Neural progenitor cell (in vitro differentiated cells): ENCODE measurements around the gene HSPA2. TPM values are rescaled to one million over a fixed set of nuclear protein-coding genes. Genes with fewer than 3 reads are reported as not detected.

Experiments used
- DNase-seq: peaks from one replicate; pipeline ENCODE4 v3.0.0-alpha.2; 2016; ENCODE audit warnings: low spot score
- H2AFZ ChIP-seq: fragments of 200-600 bp; sonication (generic); replicated peaks from 2 replicates; pipeline ENCODE4 v1.6.1; 2016; ENCODE audit warnings: antibody characterized with exemption
- H3F3A ChIP-seq: fragments of 200-600 bp; sonication (generic); 2 replicates; pipeline ENCODE4 v1.6.1; 2016; ENCODE audit warnings: antibody characterized with exemption, low read depth
- H3K27ac ChIP-seq: fragments of 200-600 bp; sonication (generic); 2 replicates; pipeline ENCODE4 v1.5.1; 2016; ENCODE audit warnings: mild to moderate bottlenecking
- H3K27me3 ChIP-seq: fragments of 200-600 bp; sonication (generic); 2 replicates; pipeline ENCODE4 v1.6.1; 2016; ENCODE audit warnings: mild to moderate bottlenecking, moderate library complexity
- H3K36me3 ChIP-seq: fragments of 200-600 bp; sonication (generic); 2 replicates; pipeline ENCODE4 v1.5.1; 2016
- H3K4me1 ChIP-seq: fragments of 200-600 bp; sonication (generic); 2 replicates; pipeline ENCODE4 v1.6.1; 2016; ENCODE audit warnings: mixed run types
- H3K4me2 ChIP-seq: fragments of 200-600 bp; sonication (generic); 2 replicates; pipeline ENCODE4 v1.6.1; 2016
- H3K4me3 ChIP-seq: fragments of 200-600 bp; sonication (generic); 2 replicates; pipeline ENCODE4 v1.5.1; 2016
- H3K79me2 ChIP-seq: fragments of 200-600 bp; sonication (generic); 2 replicates; pipeline ENCODE4 v1.6.1; 2016; ENCODE audit warnings: low read depth
- H3K9ac ChIP-seq: fragments of 200-600 bp; sonication (generic); 2 replicates; pipeline ENCODE4 v1.6.1; 2016
- H3K9me3 ChIP-seq: fragments of 200-600 bp; sonication (generic); 2 replicates; pipeline ENCODE4 v1.5.1; 2016; ENCODE audit warnings: low read depth
- H4K20me1 ChIP-seq: fragments of 200-600 bp; sonication (generic); 2 replicates; pipeline ENCODE4 v1.6.1; 2016; ENCODE audit warnings: low read depth
- H3K27ac Mint-ChIP-seq: 3 replicates; pipeline ENCODE4 v1.8.0; 2021; ENCODE audit warnings: mixed read lengths
- H3K27me3 Mint-ChIP-seq: 2 replicates; pipeline ENCODE4 v1.8.0; 2022; ENCODE audit warnings: low read depth, mild to moderate bottlenecking, inconsistent platforms, moderate library complexity, mixed read lengths; ENCODE audit not compliant: insufficient read depth
- H3K36me3 Mint-ChIP-seq: 3 replicates; pipeline ENCODE4 v1.8.0; 2021; ENCODE audit warnings: mixed read lengths
- H3K4me1 Mint-ChIP-seq: 3 replicates; pipeline ENCODE4 v1.8.0; 2021; ENCODE audit warnings: mixed read lengths
- H3K4me3 Mint-ChIP-seq: 3 replicates; pipeline ENCODE4 v1.8.0; 2021; ENCODE audit warnings: mild to moderate bottlenecking, moderate library complexity, mixed read lengths
- H3K9me3 Mint-ChIP-seq: 3 replicates; pipeline ENCODE4 v1.8.0; 2020; ENCODE audit warnings: mixed read lengths
- EZH2 ChIP-seq: fragments of 200-600 bp; sonication (generic); IDR thresholded peaks from 2 replicates; pipeline ENCODE4 v1.6.1; 2017; ENCODE audit warnings: antibody characterized with exemption, mild to moderate bottlenecking, moderate library complexity
- EZH2phosphoT487 ChIP-seq: fragments of 200-600 bp; sonication (generic); IDR thresholded peaks from 2 replicates; pipeline ENCODE4 v1.6.1; 2017; ENCODE audit warnings: antibody characterized with exemption
- total RNA-seq: library from RNA; depleted of rRNA; stranded (reverse); fragments of >200 nt; gene quantifications from 2 replicates; pipeline ENCODE4 v1.2.3, GENCODE V29; 2015; ENCODE audit warnings: low replicate concordance
- TF ChIP-seq, protein P1 (sequence below): fragments of 200-600 bp; sonication (generic); IDR thresholded peaks from 2 replicates; pipeline ENCODE4 v1.5.1; 2017; ENCODE audit warnings: antibody characterized with exemption, mild to moderate bottlenecking

Gene HSPA2
- total RNA-seq, 1 donor from 2014 or later, result 5.5 TPM

DNA sequence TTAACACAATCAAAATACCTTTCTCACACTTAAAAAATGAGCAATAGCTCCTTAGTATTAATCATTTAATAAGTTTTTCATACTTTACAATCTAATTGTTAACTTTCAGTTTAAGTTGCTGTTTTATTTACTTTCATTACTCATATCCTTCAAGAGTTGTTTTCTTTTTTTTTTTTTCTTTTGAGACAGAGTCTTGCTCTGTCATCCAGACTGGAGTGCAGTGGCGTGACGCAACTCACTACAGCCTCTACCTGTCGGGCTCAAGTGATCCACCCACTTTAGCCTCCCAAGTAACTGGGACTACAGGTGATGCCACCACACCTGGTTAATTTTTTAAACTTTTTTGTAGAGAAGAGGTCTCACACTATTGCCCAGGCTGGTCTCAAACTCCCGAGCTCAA is 19.8 kb upstream of the HSPA2 start:
- no peaks in the 10 kb centered on the region for H3K9me3 Mint-ChIP-seq

DNA sequence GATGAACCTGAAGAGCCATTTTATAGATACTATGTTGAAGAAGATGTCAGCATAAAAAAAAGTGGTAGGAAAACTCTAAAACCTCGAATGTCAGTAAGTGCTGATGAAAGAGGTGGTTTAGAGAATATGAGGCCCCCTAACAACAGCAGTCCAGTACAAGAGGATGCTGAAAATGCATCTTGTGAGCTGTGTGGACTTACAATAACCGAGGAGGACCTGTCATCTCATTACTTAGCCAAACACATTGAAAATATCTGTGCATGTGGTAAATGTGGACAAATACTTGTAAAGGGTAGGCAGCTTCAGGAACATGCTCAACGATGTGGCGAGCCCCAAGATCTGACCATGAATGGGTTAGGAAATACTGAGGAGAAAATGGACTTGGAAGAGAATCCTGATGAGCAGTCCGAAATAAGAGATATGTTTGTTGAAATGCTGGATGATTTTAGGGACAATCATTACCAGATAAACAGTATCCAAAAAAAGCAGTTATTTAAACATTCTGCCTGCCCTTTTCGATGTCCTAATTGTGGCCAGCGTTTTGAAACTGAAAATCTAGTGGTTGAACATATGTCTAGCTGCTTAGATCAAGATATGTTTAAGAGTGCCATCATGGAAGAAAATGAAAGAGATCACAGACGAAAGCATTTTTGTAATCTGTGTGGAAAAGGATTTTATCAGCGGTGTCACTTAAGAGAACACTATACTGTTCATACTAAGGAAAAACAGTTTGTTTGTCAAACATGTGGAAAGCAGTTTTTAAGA is 17.8 kb upstream of the HSPA2 start:
- Mint-ChIP-seq H3K4me1 (no peaks in the 10 kb centered on the region), H3K9me3 (no peaks in the 10 kb centered on the region)

More for the DNA sequence above, 19.8 kb upstream of the HSPA2 start:
- Histone ChIP-seq H3K79me2 (peaks cover 54% of the 10 kb centered on the region), H3K9ac (no peak overlapping the region), H4K20me1 (peaks cover 22% of the 10 kb centered on the region), H3K27me3 (no peaks in the 10 kb centered on the region), H3K27ac (no peak overlapping the region), H3K4me2 (no peak overlapping the region), H3K9me3 (no peaks in the 10 kb centered on the region), H3K4me3 (no peak overlapping the region), H2AFZ (no peak overlapping the region), H3F3A (peaks cover 18% of the 10 kb centered on the region), H3K4me1 (no peaks in the 10 kb centered on the region), H3K36me3 (no peaks in the 10 kb centered on the region)
- peaks cover 2% of the 10 kb centered on the region for H3K27me3 Mint-ChIP-seq
- DNase-seq, result no peak
- TF ChIP-seq EZH2phosphoT487 (no peak), EZH2 (no peak)
- TF ChIP-seq, protein P1, sequence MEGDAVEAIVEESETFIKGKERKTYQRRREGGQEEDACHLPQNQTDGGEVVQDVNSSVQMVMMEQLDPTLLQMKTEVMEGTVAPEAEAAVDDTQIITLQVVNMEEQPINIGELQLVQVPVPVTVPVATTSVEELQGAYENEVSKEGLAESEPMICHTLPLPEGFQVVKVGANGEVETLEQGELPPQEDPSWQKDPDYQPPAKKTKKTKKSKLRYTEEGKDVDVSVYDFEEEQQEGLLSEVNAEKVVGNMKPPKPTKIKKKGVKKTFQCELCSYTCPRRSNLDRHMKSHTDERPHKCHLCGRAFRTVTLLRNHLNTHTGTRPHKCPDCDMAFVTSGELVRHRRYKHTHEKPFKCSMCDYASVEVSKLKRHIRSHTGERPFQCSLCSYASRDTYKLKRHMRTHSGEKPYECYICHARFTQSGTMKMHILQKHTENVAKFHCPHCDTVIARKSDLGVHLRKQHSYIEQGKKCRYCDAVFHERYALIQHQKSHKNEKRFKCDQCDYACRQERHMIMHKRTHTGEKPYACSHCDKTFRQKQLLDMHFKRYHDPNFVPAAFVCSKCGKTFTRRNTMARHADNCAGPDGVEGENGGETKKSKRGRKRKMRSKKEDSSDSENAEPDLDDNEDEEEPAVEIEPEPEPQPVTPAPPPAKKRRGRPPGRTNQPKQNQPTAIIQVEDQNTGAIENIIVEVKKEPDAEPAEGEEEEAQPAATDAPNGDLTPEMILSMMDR, result no peak
- H3K4me3 Mint-ChIP-seq, result no peak overlapping the region
- H3K4me1 Mint-ChIP-seq, result no peaks in the 10 kb centered on the region
- H3K27ac Mint-ChIP-seq, result no peak overlapping the region
- no peaks in the 10 kb centered on the region for H3K36me3 Mint-ChIP-seq

DNA sequence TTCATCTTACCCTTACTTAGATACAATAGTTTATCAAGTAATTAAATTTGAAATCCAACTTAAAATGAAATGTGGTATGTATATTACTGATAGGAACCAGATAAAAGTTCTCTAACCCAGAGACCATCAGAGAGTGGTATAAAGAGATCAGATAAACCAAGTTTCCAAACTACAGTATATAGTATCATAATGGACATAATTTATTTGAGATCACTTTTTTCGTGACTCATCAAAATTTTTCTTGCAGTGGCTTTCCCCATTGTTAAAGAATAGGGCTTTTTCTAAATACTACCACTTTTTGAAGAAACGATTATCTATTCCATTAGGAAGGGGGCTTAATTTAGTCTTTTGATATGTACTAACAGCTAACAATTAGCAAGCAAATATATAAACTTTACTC is 15.2 kb upstream of the HSPA2 start:
- Histone ChIP-seq H3K4me1 (no peaks in the 10 kb centered on the region), H3K36me3 (no peaks in the 10 kb centered on the region), H3K4me2 (no peak overlapping the region), H2AFZ (no peak overlapping the region), H3K27ac (peak overlapping the region; percentile 21), H3F3A (peaks cover 21% of the 10 kb centered on the region), H4K20me1 (peaks cover 9% of the 10 kb centered on the region), H3K79me2 (peaks cover 7% of the 10 kb centered on the region), H3K9ac (no peak overlapping the region), H3K4me3 (no peak overlapping the region), H3K27me3 (no peaks in the 10 kb centered on the region), H3K9me3 (no peaks in the 10 kb centered on the region)
- no peak for DNase-seq
- H3K4me1 Mint-ChIP-seq, result no peaks in the 10 kb centered on the region
- TF ChIP-seq, protein P1, result no peak
- TF ChIP-seq EZH2phosphoT487, result no peak
- no peak for TF ChIP-seq EZH2
- H3K36me3 Mint-ChIP-seq, result peaks cover 3% of the 10 kb centered on the region
- H3K9me3 Mint-ChIP-seq, result no peaks in the 10 kb centered on the region
- H3K27me3 Mint-ChIP-seq, result no peaks in the 10 kb centered on the region
- H3K4me3 Mint-ChIP-seq, result no peak overlapping the region
- no peak overlapping the region for H3K27ac Mint-ChIP-seq

More for the DNA sequence above, 17.8 kb upstream of the HSPA2 start:
- H3K9ac ChIP-seq, result no peak overlapping the region
- Mint-ChIP-seq H3K27me3 (peaks cover 2% of the 10 kb centered on the region), H3K4me3 (no peak overlapping the region), H3K27ac (no peak overlapping the region), H3K36me3 (peaks cover 3% of the 10 kb centered on the region)
- peaks cover 9% of the 10 kb centered on the region for H4K20me1 ChIP-seq
- peaks cover 33% of the 10 kb centered on the region for H3K79me2 ChIP-seq
- DNase-seq, result no peak
- TF ChIP-seq, protein P1, result no peak
- TF ChIP-seq EZH2, result no peak
- TF ChIP-seq EZH2phosphoT487, result no peak
- no peaks in the 10 kb centered on the region for H3K9me3 ChIP-seq
- no peaks in the 10 kb centered on the region for H3K4me1 ChIP-seq
- H3K4me2 ChIP-seq, result no peak overlapping the region
- peaks cover 21% of the 10 kb centered on the region for H3F3A ChIP-seq
- H3K36me3 ChIP-seq, result no peaks in the 10 kb centered on the region
- no peak overlapping the region for H2AFZ ChIP-seq
- H3K27ac ChIP-seq, result no peak overlapping the region
- H3K4me3 ChIP-seq, result no peak overlapping the region
- H3K27me3 ChIP-seq, result no peaks in the 10 kb centered on the region
